HCT116 (cell line): ENCODE measurements around the gene PRKCH. TPM values are rescaled to one million over a fixed set of nuclear protein-coding genes. Genes with fewer than 3 reads are reported as not detected.

ENCODE experiments used
- ATAC-seq: fragments of 200-7000 bp; cut with Tn5 transposase; 2 replicates; pipeline ENCODE4 v1.9.1; 2020; ENCODE audit warnings: mild to moderate bottlenecking, moderate library complexity
- BruUV-seq: library from RNA; stranded (reverse); fragments of 400-500 nt; replicated peaks from 2 replicates; lab custom pipeline; 2021; lab: Mats Ljungman, UMichigan
- CTCF ChIA-PET: fragments of 300-600 bp; sonication (Branson Sonifier 250); formaldehyde crosslinking; loops from one replicate; lab custom pipeline; 2021; ENCODE audit warnings: antibody characterized with exemption; lab: Charles Lee
- POLR2A ChIA-PET: fragments of 300-600, 350-600 bp; sonication (Branson Sonifier 250); formaldehyde crosslinking; loops from one replicate; lab custom pipeline; 2021; ENCODE audit warnings: antibody characterized with exemption; lab: Charles Lee
- RAD21 ChIA-PET, 2 experiments: fragments of 300-600 bp; sonication (Branson Sonifier 250); formaldehyde crosslinking; loops; one replicate each; lab custom pipeline; 2023; ENCODE audit warnings: low total read pairs in 2 of 2; ENCODE audit not compliant: uncharacterized antibody in 2 of 2, unreplicated experiment in 2 of 2, low non-redundant PET in 1 of 2; lab: Charles Lee
- DNase-seq: peaks from one replicate; pipeline ENCODE4 v3.0.0-alpha.2; 2010; ENCODE audit warnings: low read depth, low spot score
- H2AFZ ChIP-seq: fragments of 200-600 bp; shearing (Covaris generic), sonication (generic); 2 replicates; pipeline ENCODE4 v1.6.1; 2017; ENCODE audit warnings: low read depth, mixed run types, mixed read lengths, antibody characterized with exemption, low read length; ENCODE audit not compliant: poor library complexity, severe bottlenecking
- H3K27ac ChIP-seq: 2 replicates; pipeline ENCODE4 v1.5.1; 2012; ENCODE audit warnings: low read depth, low read length
- H3K27me3 ChIP-seq: fragments of 200-600 bp; sonication (generic); 2 replicates; pipeline ENCODE4 v1.6.1; 2016; ENCODE audit warnings: mixed run types, low read length, mixed read lengths; ENCODE audit not compliant: insufficient read depth
- H3K36me3 ChIP-seq, 2 experiments: fragments of 200-500 bp in 1 of 2; fragments of 200-600 bp in 1 of 2; sonication (Bioruptor generic) in 1 of 2; sonication (generic) in 1 of 2; 2 replicates each; pipeline versions ENCODE4 v1.5.1 to v1.6.1; 2014 to 2016; ENCODE audit warnings: low read length in 2 of 2, inconsistent platforms in 1 of 2, mixed read lengths in 1 of 2, mixed run types in 1 of 2; ENCODE audit not compliant: insufficient read depth in 2 of 2, control insufficient read depth in 1 of 2
- H3K4me1 ChIP-seq, 2 experiments: fragments of 200-600 bp in 1 of 2; sonication (generic) in 1 of 2; 2 replicates each; pipeline versions ENCODE4 v1.5.1 to v1.6.1; 2012 to 2017; ENCODE audit warnings: low read length in 2 of 2, inconsistent platforms in 1 of 2, mild to moderate bottlenecking in 1 of 2, mixed read lengths in 1 of 2, mixed run types in 1 of 2, moderate library complexity in 1 of 2; ENCODE audit not compliant: insufficient read depth in 2 of 2, control insufficient read depth in 1 of 2
- H3K4me2 ChIP-seq: fragments of 200-600 bp; sonication (generic); 2 replicates; pipeline ENCODE4 v1.6.1; 2017; ENCODE audit warnings: mixed run types, low read length, mixed read lengths
- H3K4me3 ChIP-seq, 2 experiments: fragments of 200-600 bp in 1 of 2; sonication (generic) in 1 of 2; replicated peaks in 1 of 2; 2 replicates each; pipeline ENCODE4 v1.5.1; 2011 to 2016; ENCODE audit warnings: low read length in 2 of 2, control low read depth in 1 of 2, low read depth in 1 of 2, mild to moderate bottlenecking in 1 of 2, mixed read lengths in 1 of 2, mixed run types in 1 of 2
- H3K79me2 ChIP-seq: fragments of 200-600 bp; sonication (generic); 2 replicates; pipeline ENCODE4 v1.6.1; 2017; ENCODE audit warnings: mild to moderate bottlenecking, mixed run types, low read length, moderate library complexity, mixed read lengths; ENCODE audit not compliant: insufficient read depth
- H3K9ac ChIP-seq: fragments of 200-600 bp; sonication (generic); 2 replicates; pipeline ENCODE4 v1.6.1; 2016; ENCODE audit warnings: low read length, mixed read lengths
- H3K9me2 ChIP-seq: fragments of 200-600 bp; sonication (generic), shearing (Covaris generic); 2 replicates; pipeline ENCODE4 v1.6.1; 2017; ENCODE audit warnings: mixed run types, mild to moderate bottlenecking, moderate library complexity; ENCODE audit not compliant: insufficient read depth
- H3K9me3 ChIP-seq, 2 experiments: fragments of 200-500 bp in 1 of 2; fragments of 200-600 bp in 1 of 2; sonication (Bioruptor generic) in 1 of 2; sonication (generic) in 1 of 2; 2 replicates each; pipeline ENCODE4 v1.6.1; 2014 to 2017; ENCODE audit warnings: low read length in 2 of 2, mixed read lengths in 2 of 2, inconsistent platforms in 1 of 2, low read depth in 1 of 2, mild to moderate bottlenecking in 1 of 2, mixed run types in 1 of 2, moderate library complexity in 1 of 2; ENCODE audit not compliant: control insufficient read depth in 1 of 2, insufficient read depth in 1 of 2
- H4K20me1 ChIP-seq: fragments of 200-600 bp; sonication (generic), shearing (Covaris generic); 2 replicates; pipeline ENCODE4 v1.6.1; 2017; ENCODE audit warnings: mixed run types, mild to moderate bottlenecking, moderate library complexity; ENCODE audit not compliant: insufficient read depth
- CBX3 ChIP-seq: IDR thresholded peaks from 2 replicates; pipeline ENCODE4 v1.6.1; 2012; ENCODE audit warnings: low read depth
- CEBPB ChIP-seq: IDR thresholded peaks from 2 replicates; pipeline ENCODE4 v1.6.1; 2012; ENCODE audit warnings: low read depth
- EGR1 ChIP-seq: IDR thresholded peaks from 2 replicates; pipeline ENCODE4 v1.6.1; 2012; ENCODE audit warnings: low read depth
- EZH2 ChIP-seq: fragments of 200-600 bp; sonication (generic); IDR thresholded peaks from 2 replicates; pipeline ENCODE4 v1.6.1; 2017; ENCODE audit warnings: antibody characterized with exemption, mixed run types
- EZH2phosphoT487 ChIP-seq: fragments of 200-600 bp; IDR thresholded peaks from 2 replicates; pipeline ENCODE4 v1.6.1; 2018; ENCODE audit warnings: antibody characterized with exemption, borderline replicate concordance
- FOSL1 ChIP-seq: IDR thresholded peaks from 2 replicates; pipeline ENCODE4 v1.6.1; 2012; ENCODE audit warnings: low read depth
- JUND ChIP-seq: IDR thresholded peaks from 2 replicates; pipeline ENCODE4 v1.6.1; 2012
- POLR2A ChIP-seq: IDR thresholded peaks from 2 replicates; pipeline ENCODE4 v1.7.0; 2011; ENCODE audit warnings: borderline replicate concordance; ENCODE audit not compliant: insufficient read depth, insufficient read length; ENCODE audit errors: extremely low read depth
- RAD21 ChIP-seq: IDR thresholded peaks from 2 replicates; pipeline ENCODE4 v1.6.1; 2012; ENCODE audit warnings: low read depth, mild to moderate bottlenecking
- SIN3A ChIP-seq: IDR thresholded peaks from 2 replicates; pipeline ENCODE4 v1.6.1; 2012; ENCODE audit warnings: low read depth
- SP1 ChIP-seq: IDR thresholded peaks from 2 replicates; pipeline ENCODE4 v1.6.1; 2012; ENCODE audit warnings: low read depth
- SRF ChIP-seq: IDR thresholded peaks from 2 replicates; pipeline ENCODE4 v1.6.1; 2012; ENCODE audit warnings: low read depth
- TCF7L2 ChIP-seq: IDR thresholded peaks from 2 replicates; pipeline ENCODE4 v1.7.0; 2011; ENCODE audit warnings: borderline replicate concordance, inconsistent platforms; ENCODE audit not compliant: insufficient read depth, insufficient read length; ENCODE audit errors: extremely low read depth
- YY1 ChIP-seq: IDR thresholded peaks from 2 replicates; pipeline ENCODE4 v1.6.1; 2011; ENCODE audit warnings: low read length, low read depth, moderate library complexity, mild to moderate bottlenecking; ENCODE audit not compliant: insufficient replicate concordance; ENCODE audit errors: extremely low read depth
- ZFX ChIP-seq: fragments of 450-650 bp; IDR thresholded peaks from 2 replicates; pipeline ENCODE4 v1.6.1; 2017
- intact Hi-C: fragments of 100-400 bp; cut with micrococcal nuclease; formaldehyde crosslinking; loops from 2 replicates; pipeline ENCODE4 v1.10.0; 2022
- total RNA-seq: library from RNA; stranded (reverse); gene quantifications from one replicate; pipeline ENCODE4 v1.2.1, GENCODE V29; 2021; ENCODE audit not compliant: unreplicated experiment
- TF ChIP-seq, protein P1 (sequence below), 3 experiments: fragments of 200-600 bp in 1 of 3; sonication (generic) in 1 of 3; IDR thresholded peaks in 2 of 3; conservative IDR thresholded peaks in 1 of 3; 2 replicates each; pipeline ENCODE4 v1.5.1; 2012 to 2017; ENCODE audit warnings: low read depth in 2 of 3, low read length in 2 of 3, antibody characterized with exemption in 1 of 3, borderline replicate concordance in 1 of 3, control low read depth in 1 of 3, mild to moderate bottlenecking in 1 of 3, mixed read lengths in 1 of 3, mixed run types in 1 of 3, moderate library complexity in 1 of 3; ENCODE audit not compliant: insufficient read depth in 1 of 3
- TF ChIP-seq, protein P2 (sequence below): IDR thresholded peaks from 2 replicates; pipeline ENCODE4 v1.6.1; 2011; ENCODE audit warnings: mild to moderate bottlenecking, low read length, moderate library complexity; ENCODE audit not compliant: insufficient replicate concordance; ENCODE audit errors: extremely low read depth
- TF ChIP-seq, protein P3 (sequence below): IDR thresholded peaks from 2 replicates; pipeline ENCODE4 v1.6.1; 2012
- TF ChIP-seq, protein P4 (sequence below): IDR thresholded peaks from 2 replicates; pipeline ENCODE4 v1.6.1; 2012; ENCODE audit warnings: low read depth

Gene PRKCH
- total RNA-seq, 1 experiment from 2014 or later = 16.6 TPM

DNA sequence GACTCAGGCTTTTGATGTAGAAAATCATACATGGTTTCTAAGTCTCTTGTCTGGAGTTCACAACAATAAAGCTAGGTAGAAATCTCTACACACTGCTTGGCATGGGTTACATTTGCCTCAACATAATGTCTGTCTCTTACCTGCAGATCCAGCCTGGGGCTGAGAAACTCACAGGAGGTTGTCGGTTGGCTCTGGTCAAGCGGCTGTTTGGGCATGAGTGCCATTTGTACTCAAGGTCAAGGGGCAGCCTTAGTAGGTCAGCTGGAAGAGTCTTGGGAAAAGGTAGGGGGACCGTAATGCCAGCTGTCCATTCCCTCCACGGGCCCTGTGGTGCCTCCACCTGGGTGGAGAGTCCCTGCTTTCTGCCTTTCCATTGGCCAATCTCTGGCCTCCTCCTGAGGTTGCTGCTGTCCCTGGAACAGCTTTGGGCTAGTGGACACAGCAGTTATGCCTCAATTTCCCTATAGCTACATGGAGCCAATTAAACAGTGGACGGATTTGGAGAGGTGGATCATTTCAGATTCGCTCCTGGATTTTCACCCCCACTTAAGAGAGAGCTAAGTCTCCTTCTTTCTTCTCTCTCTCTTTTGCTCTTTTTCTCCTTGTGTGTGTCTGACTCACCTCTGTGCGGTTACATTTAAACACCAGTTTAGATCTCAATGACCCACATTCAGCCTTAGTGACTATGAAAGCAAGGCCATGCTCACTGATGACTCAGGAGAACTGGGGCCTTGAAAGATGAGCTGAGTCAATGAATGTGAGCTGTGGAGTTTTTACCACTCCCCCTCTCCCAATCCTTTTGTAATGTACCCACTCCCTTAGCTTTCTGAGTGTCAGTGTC lies 241.2 kb downstream of the PRKCH start:
- Histone ChIP-seq H3K36me3 (no peaks in the 10 kb centered on the region), H3K79me2 (no peaks in the 10 kb centered on the region), H2AFZ (no peak overlapping the region), H3K4me2 (peak overlapping the region; percentile 76), H3K27me3 (no peaks in the 10 kb centered on the region), H3K27ac (peak overlapping the region; percentile 97), H3K9me3 (no peaks in the 10 kb centered on the region), H3K4me1 (peaks cover 92 to 94% of the 10 kb centered on the region in 2 experiments), H3K9ac (peak overlapping the region; percentile 63), H3K4me3 (peak overlapping the region; percentile 2 to 40; a peak in 3 of 4 replicates), H3K9me2 (no peaks in the 10 kb centered on the region), H4K20me1 (no peaks in the 10 kb centered on the region)
- ChIA-PET POLR2A (interaction anchor here (0.7 to 5.2 kb wide), 22 partner anchors 9 to 812 kb away, joined by 3 to 41 read pairs (median 5); partner anchors contain the start of gene HIF1A), CTCF (interaction anchor here (0.7 to 1.3 kb wide), 4 partner anchors 85 to 275 kb away, joined by 3 to 4 read pairs (median 4); no protein-coding TSS in a partner anchor), RAD21 (interaction anchor here (0.6 to 1.5 kb wide), 4 partner anchors 25 to 199 kb away, joined by 3 to 5 read pairs (median 4); partner anchors contain the start of gene SNAPC1 (in 1 of the 2))
- ATAC-seq (peak; percentile 73), DNase-seq (peak; percentile 96)
- intact Hi-C loops = loop anchor here (1.0 to 5.0 kb wide), 3 partner anchors 37 to 132 kb away; partner anchors contain the start of gene HIF1A
- no TSS peak for BruUV-seq
- TF ChIP-seq, protein P1, sequence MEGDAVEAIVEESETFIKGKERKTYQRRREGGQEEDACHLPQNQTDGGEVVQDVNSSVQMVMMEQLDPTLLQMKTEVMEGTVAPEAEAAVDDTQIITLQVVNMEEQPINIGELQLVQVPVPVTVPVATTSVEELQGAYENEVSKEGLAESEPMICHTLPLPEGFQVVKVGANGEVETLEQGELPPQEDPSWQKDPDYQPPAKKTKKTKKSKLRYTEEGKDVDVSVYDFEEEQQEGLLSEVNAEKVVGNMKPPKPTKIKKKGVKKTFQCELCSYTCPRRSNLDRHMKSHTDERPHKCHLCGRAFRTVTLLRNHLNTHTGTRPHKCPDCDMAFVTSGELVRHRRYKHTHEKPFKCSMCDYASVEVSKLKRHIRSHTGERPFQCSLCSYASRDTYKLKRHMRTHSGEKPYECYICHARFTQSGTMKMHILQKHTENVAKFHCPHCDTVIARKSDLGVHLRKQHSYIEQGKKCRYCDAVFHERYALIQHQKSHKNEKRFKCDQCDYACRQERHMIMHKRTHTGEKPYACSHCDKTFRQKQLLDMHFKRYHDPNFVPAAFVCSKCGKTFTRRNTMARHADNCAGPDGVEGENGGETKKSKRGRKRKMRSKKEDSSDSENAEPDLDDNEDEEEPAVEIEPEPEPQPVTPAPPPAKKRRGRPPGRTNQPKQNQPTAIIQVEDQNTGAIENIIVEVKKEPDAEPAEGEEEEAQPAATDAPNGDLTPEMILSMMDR (IDR thresholded peaks at IDR 0.05 in 2 of 3, conservative IDR thresholded peaks at IDR 0.05 in 1 of 3; ENCODE audit: borderline replicate concordance in 1 of 3, insufficient read depth in 1 of 3, low read depth in 2 of 3, low read length in 2 of 3) = no peak
- TF ChIP-seq, protein P2, sequence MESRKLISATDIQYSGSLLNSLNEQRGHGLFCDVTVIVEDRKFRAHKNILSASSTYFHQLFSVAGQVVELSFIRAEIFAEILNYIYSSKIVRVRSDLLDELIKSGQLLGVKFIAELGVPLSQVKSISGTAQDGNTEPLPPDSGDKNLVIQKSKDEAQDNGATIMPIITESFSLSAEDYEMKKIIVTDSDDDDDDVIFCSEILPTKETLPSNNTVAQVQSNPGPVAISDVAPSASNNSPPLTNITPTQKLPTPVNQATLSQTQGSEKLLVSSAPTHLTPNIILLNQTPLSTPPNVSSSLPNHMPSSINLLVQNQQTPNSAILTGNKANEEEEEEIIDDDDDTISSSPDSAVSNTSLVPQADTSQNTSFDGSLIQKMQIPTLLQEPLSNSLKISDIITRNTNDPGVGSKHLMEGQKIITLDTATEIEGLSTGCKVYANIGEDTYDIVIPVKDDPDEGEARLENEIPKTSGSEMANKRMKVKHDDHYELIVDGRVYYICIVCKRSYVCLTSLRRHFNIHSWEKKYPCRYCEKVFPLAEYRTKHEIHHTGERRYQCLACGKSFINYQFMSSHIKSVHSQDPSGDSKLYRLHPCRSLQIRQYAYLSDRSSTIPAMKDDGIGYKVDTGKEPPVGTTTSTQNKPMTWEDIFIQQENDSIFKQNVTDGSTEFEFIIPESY = peak; percentile 64
- peak; percentile 17 for TF ChIP-seq YY1
- no peak for TF ChIP-seq JUND
- TF ChIP-seq TCF7L2 = peak; percentile 86
- TF ChIP-seq, protein P3, sequence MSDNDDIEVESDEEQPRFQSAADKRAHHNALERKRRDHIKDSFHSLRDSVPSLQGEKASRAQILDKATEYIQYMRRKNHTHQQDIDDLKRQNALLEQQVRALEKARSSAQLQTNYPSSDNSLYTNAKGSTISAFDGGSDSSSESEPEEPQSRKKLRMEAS = no peak
- TF ChIP-seq SRF = no peak
- no peak for TF ChIP-seq SP1
- TF ChIP-seq POLR2A = peak; percentile 60
- TF ChIP-seq, protein P4, sequence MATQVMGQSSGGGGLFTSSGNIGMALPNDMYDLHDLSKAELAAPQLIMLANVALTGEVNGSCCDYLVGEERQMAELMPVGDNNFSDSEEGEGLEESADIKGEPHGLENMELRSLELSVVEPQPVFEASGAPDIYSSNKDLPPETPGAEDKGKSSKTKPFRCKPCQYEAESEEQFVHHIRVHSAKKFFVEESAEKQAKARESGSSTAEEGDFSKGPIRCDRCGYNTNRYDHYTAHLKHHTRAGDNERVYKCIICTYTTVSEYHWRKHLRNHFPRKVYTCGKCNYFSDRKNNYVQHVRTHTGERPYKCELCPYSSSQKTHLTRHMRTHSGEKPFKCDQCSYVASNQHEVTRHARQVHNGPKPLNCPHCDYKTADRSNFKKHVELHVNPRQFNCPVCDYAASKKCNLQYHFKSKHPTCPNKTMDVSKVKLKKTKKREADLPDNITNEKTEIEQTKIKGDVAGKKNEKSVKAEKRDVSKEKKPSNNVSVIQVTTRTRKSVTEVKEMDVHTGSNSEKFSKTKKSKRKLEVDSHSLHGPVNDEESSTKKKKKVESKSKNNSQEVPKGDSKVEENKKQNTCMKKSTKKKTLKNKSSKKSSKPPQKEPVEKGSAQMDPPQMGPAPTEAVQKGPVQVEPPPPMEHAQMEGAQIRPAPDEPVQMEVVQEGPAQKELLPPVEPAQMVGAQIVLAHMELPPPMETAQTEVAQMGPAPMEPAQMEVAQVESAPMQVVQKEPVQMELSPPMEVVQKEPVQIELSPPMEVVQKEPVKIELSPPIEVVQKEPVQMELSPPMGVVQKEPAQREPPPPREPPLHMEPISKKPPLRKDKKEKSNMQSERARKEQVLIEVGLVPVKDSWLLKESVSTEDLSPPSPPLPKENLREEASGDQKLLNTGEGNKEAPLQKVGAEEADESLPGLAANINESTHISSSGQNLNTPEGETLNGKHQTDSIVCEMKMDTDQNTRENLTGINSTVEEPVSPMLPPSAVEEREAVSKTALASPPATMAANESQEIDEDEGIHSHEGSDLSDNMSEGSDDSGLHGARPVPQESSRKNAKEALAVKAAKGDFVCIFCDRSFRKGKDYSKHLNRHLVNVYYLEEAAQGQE = no peak
- no peak for TF ChIP-seq EZH2
- no peak for TF ChIP-seq ZFX
- no peak for TF ChIP-seq CBX3
- TF ChIP-seq CEBPB = no peak
- no peak for TF ChIP-seq FOSL1
- no peak for TF ChIP-seq EGR1
- no peak for TF ChIP-seq SIN3A
- TF ChIP-seq RAD21 = no peak
- no peak for TF ChIP-seq EZH2phosphoT487
